RPMI8226 (cell line): ENCODE results near the gene ZNF578.
A peak's percentile ranks its signal among the peaks of the same experiment; 100 is the strongest.
"Not testable (repeated sequence)": the region's sequence is repeated elsewhere in the genome, so short reads cannot be mapped to it uniquely, and the experiment has no call there.

ENCODE experiments used
- DNase-seq: peaks from one replicate; pipeline ENCODE4 v3.0.0-alpha.2; 2015

Gene ZNF578

GRCh38 chr19:52518646-52519045 lies 65.3 kb downstream of the ZNF578 start:
- no peak for DNase-seq

GRCh38 chr19:52519175-52519574 lies 65.8 kb downstream of the ZNF578 start:
- DNase-seq, result not testable (repeated sequence)

- no peak for DNase-seq
Observed at GRCh38 chr19:52520013-52520412, 66.7 kb downstream of the ZNF578 start.

- DNase-seq, result no peak
Observed at GRCh38 chr19:52522551-52522950, 69.2 kb downstream of the ZNF578 start.

GRCh38 chr19:52524086-52524485 lies 70.7 kb downstream of the ZNF578 start:
- DNase-seq, result no peak

GRCh38 chr19:52527134-52527955 lies 74.0 kb downstream of the ZNF578 start, which contains the start of gene ZNF808:
Gene ZNF808 (plus strand): TSS chr19:52527668. CDS start chr19:52543285, 15,617 bp downstream.
- DNase-seq, result peak; percentile 95

GRCh38 chr19:52527956-52528351 lies 74.6 kb downstream of the ZNF578 start:
- DNase-seq, result peak; percentile 12

GRCh38 chr19:52532480-52532879 lies 79.1 kb downstream of the ZNF578 start:
- no peak for DNase-seq

GRCh38 chr19:52533901-52534300 lies 80.5 kb downstream of the ZNF578 start:
- DNase-seq, result no peak

- DNase-seq, result not testable (repeated sequence)
Observed at GRCh38 chr19:52535385-52535770, 82.0 kb downstream of the ZNF578 start.

- no peak for DNase-seq
Observed at GRCh38 chr19:52535771-52536447, 82.6 kb downstream of the ZNF578 start.

- no peak for DNase-seq
Observed at GRCh38 chr19:52536448-52536800, 83.1 kb downstream of the ZNF578 start.

GRCh38 chr19:52538815-52539214 lies 85.5 kb downstream of the ZNF578 start:
- not testable (repeated sequence) for DNase-seq

- not testable (repeated sequence) for DNase-seq
Observed at GRCh38 chr19:52541176-52541575, 87.8 kb downstream of the ZNF578 start.

- DNase-seq, result no peak
Observed at GRCh38 chr19:52541608-52542007, 88.3 kb downstream of the ZNF578 start.

- not testable (repeated sequence) for DNase-seq
Observed at GRCh38 chr19:52542541-52542940, 89.2 kb downstream of the ZNF578 start.

GRCh38 chr19:52542984-52543664 lies 89.8 kb downstream of the ZNF578 start:
- no peak for DNase-seq

GRCh38 chr19:52554216-52554971 lies 101.0 kb downstream of the ZNF578 start:
- no peak for DNase-seq

- DNase-seq, result no peak
Observed at GRCh38 chr19:52557231-52557995, 104.1 kb downstream of the ZNF578 start.

- DNase-seq, result not testable (repeated sequence)
Observed at GRCh38 chr19:52558732-52559445, 105.5 kb downstream of the ZNF578 start.

GRCh38 chr19:52561611-52562010 lies 108.3 kb downstream of the ZNF578 start:
- DNase-seq, result not testable (repeated sequence)
